Smooth muscle cell (in vitro differentiated cells): ENCODE data around the gene WARS2. TPM values are rescaled to one million over a fixed set of nuclear protein-coding genes. Genes with fewer than 3 reads are reported as not detected.
"Not testable (repeated sequence)": the region's sequence is repeated elsewhere in the genome, so short reads cannot be mapped to it uniquely, and the experiment has no call there.

ENCODE experiments used
- DNase-seq: peaks from one replicate; lab custom pipeline; 2025; ENCODE audit not compliant: unreplicated experiment; lab: John Stamatoyannopoulos, UW
- H2AFZ ChIP-seq: fragments of 200-600 bp; sonication (generic); 2 replicates; pipeline ENCODE4 v1.6.0; 2016; ENCODE audit warnings: antibody characterized with exemption, low read depth, mild to moderate bottlenecking
- H3F3A ChIP-seq: fragments of 200-600 bp; sonication (generic); 2 replicates; pipeline ENCODE4 v1.6.0; 2017; ENCODE audit warnings: antibody characterized with exemption, low read depth
- H3K27ac ChIP-seq: fragments of 200-600 bp; sonication (generic); 2 replicates; pipeline ENCODE4 v1.5.1; 2016; ENCODE audit warnings: low read depth, mild to moderate bottlenecking
- H3K27me3 ChIP-seq: fragments of 200-600 bp; sonication (generic); 2 replicates; pipeline ENCODE4 v1.6.1; 2016; ENCODE audit warnings: low read depth, mild to moderate bottlenecking
- H3K36me3 ChIP-seq: fragments of 200-600 bp; sonication (generic); 2 replicates; pipeline ENCODE4 v1.5.1; 2016; ENCODE audit warnings: low read depth
- H3K4me1 ChIP-seq: fragments of 200-600 bp; sonication (generic); 2 replicates; pipeline ENCODE4 v1.5.1; 2016; ENCODE audit warnings: low read depth
- H3K4me2 ChIP-seq: fragments of 200-600 bp; sonication (generic); 2 replicates; pipeline ENCODE4 v1.6.0; 2016; ENCODE audit warnings: mild to moderate bottlenecking
- H3K4me3 ChIP-seq: fragments of 200-600 bp; sonication (generic); 2 replicates; pipeline ENCODE4 v1.5.1; 2016; ENCODE audit warnings: mild to moderate bottlenecking
- H3K79me2 ChIP-seq: fragments of 200-600 bp; sonication (generic); 2 replicates; pipeline ENCODE4 v1.6.0; 2016; ENCODE audit warnings: low read depth, mild to moderate bottlenecking
- H3K9ac ChIP-seq: fragments of 200-600 bp; sonication (generic); 2 replicates; pipeline ENCODE4 v1.6.0; 2016; ENCODE audit warnings: low read depth
- H3K9me3 ChIP-seq: fragments of 200-600 bp; sonication (generic); replicated peaks from 2 replicates; pipeline ENCODE4 v1.5.1; 2016; ENCODE audit warnings: low read depth
- H4K20me1 ChIP-seq: fragments of 200-600 bp; sonication (generic); 2 replicates; pipeline ENCODE4 v1.6.0; 2016; ENCODE audit warnings: low read depth
- WGBS: methylation state at CpG from one replicate; pipeline ENCODE4 v1.1.7; 2016; ENCODE audit warnings: low lambda C conversion rate; 5-methylcytosine and 5-hydroxymethylcytosine counted together
- polyA plus RNA-seq: library from polyadenylated mRNA; unstranded; fragments of >200 nt; fragmentation: Nextera tagmentation; extraction: Ambion mirVana; gene quantifications from 2 replicates; pipeline ENCODE4 v1.2.1, GENCODE V29; 2016
- total RNA-seq: library from RNA; depleted of rRNA; stranded (reverse); fragments of >200 nt; gene quantifications from 2 replicates; pipeline ENCODE4 v1.2.3, GENCODE V29; 2014
- TF ChIP-seq, protein P1 (sequence below): fragments of 200-600 bp; sonication (generic); IDR thresholded peaks from 2 replicates; pipeline ENCODE4 v1.5.1; 2017; ENCODE audit warnings: borderline replicate concordance, mild to moderate bottlenecking, antibody characterized with exemption; ENCODE audit not compliant: insufficient read depth, poor library complexity, severe bottlenecking

The WARS2 gene
- total and polyA plus RNA-seq, 2 experiments from 2014 or later, result 5.9 to 9.6 TPM

DNA sequence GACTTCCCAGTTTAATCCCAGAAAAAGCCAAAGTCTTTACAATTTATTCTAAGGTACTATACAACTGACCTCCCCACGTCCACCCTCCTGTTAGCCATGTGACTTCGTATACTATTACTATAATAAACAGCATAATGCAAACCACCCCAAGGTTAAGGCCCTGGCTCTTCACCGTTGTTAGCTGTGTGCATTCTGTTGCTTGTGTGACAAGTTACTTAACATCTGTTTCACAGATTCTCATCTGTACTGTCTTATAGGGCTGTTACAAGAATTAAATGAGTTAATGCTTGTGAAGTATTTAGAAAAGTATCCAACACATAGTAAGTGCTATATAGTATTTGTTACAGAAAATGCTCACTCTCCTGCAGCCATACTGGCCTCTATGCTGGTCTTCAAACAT is 15.7 kb downstream of the WARS2 start:
- H3K36me3 ChIP-seq, result no peaks in the 10 kb centered on the region
- H3K79me2 ChIP-seq, result no peaks in the 10 kb centered on the region
- no peak overlapping the region for H3K27ac ChIP-seq
- no peaks in the 10 kb centered on the region for H4K20me1 ChIP-seq
- TF ChIP-seq, protein P1, sequence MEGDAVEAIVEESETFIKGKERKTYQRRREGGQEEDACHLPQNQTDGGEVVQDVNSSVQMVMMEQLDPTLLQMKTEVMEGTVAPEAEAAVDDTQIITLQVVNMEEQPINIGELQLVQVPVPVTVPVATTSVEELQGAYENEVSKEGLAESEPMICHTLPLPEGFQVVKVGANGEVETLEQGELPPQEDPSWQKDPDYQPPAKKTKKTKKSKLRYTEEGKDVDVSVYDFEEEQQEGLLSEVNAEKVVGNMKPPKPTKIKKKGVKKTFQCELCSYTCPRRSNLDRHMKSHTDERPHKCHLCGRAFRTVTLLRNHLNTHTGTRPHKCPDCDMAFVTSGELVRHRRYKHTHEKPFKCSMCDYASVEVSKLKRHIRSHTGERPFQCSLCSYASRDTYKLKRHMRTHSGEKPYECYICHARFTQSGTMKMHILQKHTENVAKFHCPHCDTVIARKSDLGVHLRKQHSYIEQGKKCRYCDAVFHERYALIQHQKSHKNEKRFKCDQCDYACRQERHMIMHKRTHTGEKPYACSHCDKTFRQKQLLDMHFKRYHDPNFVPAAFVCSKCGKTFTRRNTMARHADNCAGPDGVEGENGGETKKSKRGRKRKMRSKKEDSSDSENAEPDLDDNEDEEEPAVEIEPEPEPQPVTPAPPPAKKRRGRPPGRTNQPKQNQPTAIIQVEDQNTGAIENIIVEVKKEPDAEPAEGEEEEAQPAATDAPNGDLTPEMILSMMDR, result no peak
- no peak overlapping the region for H3K9ac ChIP-seq
- no peaks in the 10 kb centered on the region for H3F3A ChIP-seq
- DNase-seq, result no peak
- no peak overlapping the region for H3K4me3 ChIP-seq
- H3K27me3 ChIP-seq, result no peaks in the 10 kb centered on the region
- H2AFZ ChIP-seq, result no peak overlapping the region
- 95% methylated on average over 3 of the region's 3 CpGs for WGBS
- no peak overlapping the region for H3K4me2 ChIP-seq
- H3K9me3 ChIP-seq, result no peaks in the 10 kb centered on the region
- H3K4me1 ChIP-seq, result no peaks in the 10 kb centered on the region

DNA sequence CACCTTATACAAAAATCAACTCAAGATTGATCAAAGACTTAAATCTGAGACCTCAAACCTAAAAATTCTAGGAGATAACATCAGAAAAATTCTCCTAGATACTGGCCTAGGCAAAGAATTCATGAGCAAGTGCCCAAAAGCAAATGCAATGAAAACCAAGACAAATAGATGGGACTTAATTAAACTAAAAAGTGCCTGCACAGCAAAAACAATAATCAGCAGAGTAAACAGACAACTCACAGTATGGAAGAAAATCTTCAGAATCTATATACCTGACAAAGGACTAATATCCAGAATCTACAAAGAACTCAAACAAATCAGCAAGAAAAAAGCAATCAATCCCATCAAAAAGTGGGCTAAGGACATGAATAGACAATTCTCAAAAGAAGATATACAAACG is 18.6 kb downstream of the WARS2 start:
- H3K4me1 ChIP-seq, H3K27ac ChIP-seq, H3K9ac ChIP-seq, DNase-seq, H3K79me2 ChIP-seq, H3K27me3 ChIP-seq, H4K20me1 ChIP-seq, H3K36me3 ChIP-seq, H3K4me2 ChIP-seq, H2AFZ ChIP-seq, H3F3A ChIP-seq, H3K9me3 ChIP-seq, H3K4me3 ChIP-seq: not testable (repeated sequence)
- WGBS, result 100% methylated on average over 1 of the region's 1 CpG

DNA sequence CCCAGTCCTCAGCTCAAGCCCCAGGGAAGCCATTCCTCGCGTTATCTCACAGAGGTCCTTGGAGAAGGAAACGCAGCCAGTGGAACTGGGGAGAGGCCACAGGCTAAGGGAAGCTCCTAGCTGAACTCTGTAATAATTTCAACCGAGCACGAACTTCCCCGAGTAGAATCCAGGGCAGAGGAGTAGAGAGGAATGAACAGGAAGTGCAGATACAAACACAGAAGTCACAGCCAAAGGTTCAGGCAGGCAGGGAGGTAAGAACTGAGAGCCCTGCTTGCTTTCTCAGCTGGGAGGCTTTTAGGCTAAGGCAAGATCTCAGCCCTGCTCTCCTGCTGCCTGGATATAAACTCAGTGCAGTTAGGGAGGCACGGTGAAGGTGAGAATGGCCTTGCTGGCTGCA is 23.7 kb downstream of the WARS2 start:
- Histone ChIP-seq H4K20me1 (no peaks in the 10 kb centered on the region), H3K36me3 (no peaks in the 10 kb centered on the region), H2AFZ (no peak overlapping the region), H3K4me3 (no peak overlapping the region), H3K9me3 (no peaks in the 10 kb centered on the region), H3K9ac (no peak overlapping the region), H3K4me1 (peaks cover 12% of the 10 kb centered on the region), H3K79me2 (no peaks in the 10 kb centered on the region), H3K27ac (no peak overlapping the region), H3K4me2 (no peak overlapping the region), H3F3A (no peaks in the 10 kb centered on the region), H3K27me3 (no peaks in the 10 kb centered on the region)
- 78% methylated on average over 7 of the region's 7 CpGs for WGBS
- TF ChIP-seq, protein P1, result no peak
- no peak for DNase-seq

DNA sequence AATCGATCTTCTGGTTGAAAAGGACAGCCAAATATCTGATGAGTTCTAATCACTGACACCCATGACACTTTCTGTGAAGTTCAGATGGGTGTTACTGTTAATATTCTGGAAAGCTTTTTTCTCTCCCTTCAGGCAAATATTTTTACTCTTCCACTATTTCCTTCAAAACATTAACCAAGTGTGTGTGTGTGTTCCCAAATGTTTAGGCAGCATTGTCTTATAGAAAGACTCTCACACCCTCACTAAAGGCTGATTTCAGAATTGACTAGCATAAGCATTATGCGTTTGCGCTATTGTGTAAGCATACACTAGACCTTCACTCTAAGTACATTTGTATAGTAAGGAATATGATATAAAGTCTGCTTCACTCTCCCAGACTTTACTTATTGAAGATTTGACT is 24.7 kb downstream of the WARS2 start:
- 95% methylated on average over 3 of the region's 3 CpGs for WGBS
- TF ChIP-seq, protein P1, result no peak
- H3K4me1 ChIP-seq, result peaks cover 12% of the 10 kb centered on the region
- H3K9ac ChIP-seq, result no peak overlapping the region
- no peak for DNase-seq
- H3K4me3 ChIP-seq, result no peak overlapping the region
- H3F3A ChIP-seq, result no peaks in the 10 kb centered on the region
- H3K9me3 ChIP-seq, result no peaks in the 10 kb centered on the region
- no peaks in the 10 kb centered on the region for H3K27me3 ChIP-seq
- no peaks in the 10 kb centered on the region for H4K20me1 ChIP-seq
- no peak overlapping the region for H3K27ac ChIP-seq
- H3K36me3 ChIP-seq, result no peaks in the 10 kb centered on the region
- no peaks in the 10 kb centered on the region for H3K79me2 ChIP-seq
- no peak overlapping the region for H3K4me2 ChIP-seq
- no peak overlapping the region for H2AFZ ChIP-seq
